ENCODE measurements around the gene KCNJ4. TPM values are rescaled to one million over a fixed set of nuclear protein-coding genes. Genes with fewer than 3 reads are reported as not detected.

Gene KCNJ4
- total RNA-seq, 1 experiment from 2014 or later, result not detected

DNA sequence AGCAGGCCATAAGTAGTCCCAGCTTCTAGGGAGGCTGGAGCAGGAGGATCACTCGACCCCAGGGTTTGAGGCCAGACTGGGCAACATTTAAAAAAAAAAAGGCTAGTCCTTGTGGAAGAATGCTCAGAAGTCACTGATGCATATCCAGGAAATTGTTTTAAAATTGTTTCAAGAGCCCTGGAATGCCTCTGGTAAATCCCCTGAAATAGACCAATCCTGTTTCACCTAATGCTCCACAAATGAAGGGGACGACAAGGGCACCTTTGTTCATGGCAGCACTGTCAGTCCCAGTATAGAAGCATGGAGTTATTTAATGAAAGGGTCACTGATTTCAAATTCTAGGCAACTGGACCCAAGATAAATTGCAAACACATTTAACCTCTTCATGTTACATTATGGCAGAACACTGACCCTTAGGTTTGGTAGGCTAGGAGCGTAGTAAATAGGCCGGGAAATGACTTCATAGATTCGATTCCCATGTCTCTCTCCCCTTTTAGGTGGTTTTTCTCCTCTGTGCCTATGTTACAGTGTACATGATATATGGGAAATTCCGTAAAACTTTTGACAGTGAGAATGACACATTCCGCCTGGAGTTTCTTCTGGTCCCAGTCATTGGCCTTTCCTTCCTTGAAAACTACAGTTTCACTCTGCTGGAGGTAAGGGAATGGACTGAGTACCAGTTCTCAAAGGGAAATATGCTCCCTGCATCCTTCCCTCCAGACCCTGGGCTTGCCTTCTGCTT, 24.3 kb upstream of the KCNJ4 start:
- no peaks in the 10 kb centered on the region for H4K20me1 ChIP-seq (ENCODE audit: low read length)
- intact Hi-C loops (cut with micrococcal nuclease), result no loop called here
- no peak overlapping the region for H3K9ac ChIP-seq (ENCODE audit: low read length)
- no peak for DNase-seq
- ChIA-PET POLR2A (ENCODE audit: unreplicated experiment) (interaction anchor here (0.7 kb wide), 1 partner anchor 12 kb away, joined by 3 read pairs; the partner anchor contains the start of gene KDELR3), CTCF (no interaction called here)
- ATAC-seq, result no peak
- H3K36me3 ChIP-seq (ENCODE audit: low read depth, low read length), result peaks cover 32% of the 10 kb centered on the region
- H3K79me2 ChIP-seq (ENCODE audit: low read length), result no peaks in the 10 kb centered on the region
- no peaks in the 10 kb centered on the region for H3K9me3 ChIP-seq (ENCODE audit: low read length)
- no TSS peak for BruUV-seq (replicated peaks)
- no peaks in the 10 kb centered on the region for H3K9me2 ChIP-seq (replicated peaks; ENCODE audit: low read length)
- no peaks in the 10 kb centered on the region for H3K4me1 ChIP-seq (ENCODE audit: insufficient read depth, low read length)
- TF ChIP-seq EZH2 (IDR thresholded peaks at IDR 0.05; ENCODE audit: low read length, unreplicated experiment) (no peak), EZH2phosphoT487 (IDR thresholded peaks at IDR 0.05; ENCODE audit: borderline replicate concordance, low read length) (no peak)
- TF ChIP-seq, protein P1, sequence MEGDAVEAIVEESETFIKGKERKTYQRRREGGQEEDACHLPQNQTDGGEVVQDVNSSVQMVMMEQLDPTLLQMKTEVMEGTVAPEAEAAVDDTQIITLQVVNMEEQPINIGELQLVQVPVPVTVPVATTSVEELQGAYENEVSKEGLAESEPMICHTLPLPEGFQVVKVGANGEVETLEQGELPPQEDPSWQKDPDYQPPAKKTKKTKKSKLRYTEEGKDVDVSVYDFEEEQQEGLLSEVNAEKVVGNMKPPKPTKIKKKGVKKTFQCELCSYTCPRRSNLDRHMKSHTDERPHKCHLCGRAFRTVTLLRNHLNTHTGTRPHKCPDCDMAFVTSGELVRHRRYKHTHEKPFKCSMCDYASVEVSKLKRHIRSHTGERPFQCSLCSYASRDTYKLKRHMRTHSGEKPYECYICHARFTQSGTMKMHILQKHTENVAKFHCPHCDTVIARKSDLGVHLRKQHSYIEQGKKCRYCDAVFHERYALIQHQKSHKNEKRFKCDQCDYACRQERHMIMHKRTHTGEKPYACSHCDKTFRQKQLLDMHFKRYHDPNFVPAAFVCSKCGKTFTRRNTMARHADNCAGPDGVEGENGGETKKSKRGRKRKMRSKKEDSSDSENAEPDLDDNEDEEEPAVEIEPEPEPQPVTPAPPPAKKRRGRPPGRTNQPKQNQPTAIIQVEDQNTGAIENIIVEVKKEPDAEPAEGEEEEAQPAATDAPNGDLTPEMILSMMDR (conservative IDR thresholded peaks at IDR 0.05; ENCODE audit: low read depth, low read length), result no peak
- no peak overlapping the region for H2AFZ ChIP-seq (ENCODE audit: low read length)
- H3K27ac ChIP-seq (ENCODE audit: low read length), result no peak overlapping the region
- H3F3A ChIP-seq (ENCODE audit: low read length, unreplicated experiment), result peaks cover 3% of the 10 kb centered on the region
- no peak overlapping the region for H3K4me2 ChIP-seq (ENCODE audit: low read length)
- no peak overlapping the region for H3K4me3 ChIP-seq (ENCODE audit: low read length)
- H3K27me3 ChIP-seq (ENCODE audit: low read length), result no peaks in the 10 kb centered on the region

- H3K9me3 ChIP-seq (ENCODE audit: low read length), result no peaks in the 10 kb centered on the region
- POLR2A ChIA-PET (ENCODE audit: unreplicated experiment), result no interaction called here
- CTCF ChIA-PET, result no interaction called here
- DNase-seq (no peak), ATAC-seq (no peak)
- peaks cover 17% of the 10 kb centered on the region; the same call in 1 of the 2 replicates for H3K36me3 ChIP-seq (ENCODE audit: low read depth, low read length)
- no peaks in the 10 kb centered on the region for H3K4me1 ChIP-seq (ENCODE audit: insufficient read depth, low read length)
- TF ChIP-seq EZH2phosphoT487 (IDR thresholded peaks at IDR 0.05; ENCODE audit: borderline replicate concordance, low read length), result no peak
- TF ChIP-seq EZH2 (IDR thresholded peaks at IDR 0.05; ENCODE audit: low read length, unreplicated experiment), result no peak
- TF ChIP-seq, protein P1 (conservative IDR thresholded peaks at IDR 0.05; ENCODE audit: low read depth, low read length), result no peak
- H3K9ac ChIP-seq (ENCODE audit: low read length), result no peak overlapping the region
- H3F3A ChIP-seq (ENCODE audit: low read length, unreplicated experiment), result no peaks in the 10 kb centered on the region
- no TSS peak for BruUV-seq (replicated peaks)
- H3K4me3 ChIP-seq (ENCODE audit: low read length), result no peak overlapping the region
- intact Hi-C loops (cut with micrococcal nuclease), result no loop called here
- H2AFZ ChIP-seq (ENCODE audit: low read length), result no peak overlapping the region
- H3K27me3 ChIP-seq (ENCODE audit: low read length), result no peaks in the 10 kb centered on the region
- H3K4me2 ChIP-seq (ENCODE audit: low read length), result no peak overlapping the region
- no peak overlapping the region for H3K27ac ChIP-seq (ENCODE audit: low read length)
- no peaks in the 10 kb centered on the region for H3K9me2 ChIP-seq (replicated peaks; ENCODE audit: low read length)
- no peaks in the 10 kb centered on the region for H3K79me2 ChIP-seq (ENCODE audit: low read length)
- H4K20me1 ChIP-seq (ENCODE audit: low read length), result no peaks in the 10 kb centered on the region
Observed at GRCh38 chr22:38477585-38477984, 22.6 kb upstream of the KCNJ4 start.

DNA sequence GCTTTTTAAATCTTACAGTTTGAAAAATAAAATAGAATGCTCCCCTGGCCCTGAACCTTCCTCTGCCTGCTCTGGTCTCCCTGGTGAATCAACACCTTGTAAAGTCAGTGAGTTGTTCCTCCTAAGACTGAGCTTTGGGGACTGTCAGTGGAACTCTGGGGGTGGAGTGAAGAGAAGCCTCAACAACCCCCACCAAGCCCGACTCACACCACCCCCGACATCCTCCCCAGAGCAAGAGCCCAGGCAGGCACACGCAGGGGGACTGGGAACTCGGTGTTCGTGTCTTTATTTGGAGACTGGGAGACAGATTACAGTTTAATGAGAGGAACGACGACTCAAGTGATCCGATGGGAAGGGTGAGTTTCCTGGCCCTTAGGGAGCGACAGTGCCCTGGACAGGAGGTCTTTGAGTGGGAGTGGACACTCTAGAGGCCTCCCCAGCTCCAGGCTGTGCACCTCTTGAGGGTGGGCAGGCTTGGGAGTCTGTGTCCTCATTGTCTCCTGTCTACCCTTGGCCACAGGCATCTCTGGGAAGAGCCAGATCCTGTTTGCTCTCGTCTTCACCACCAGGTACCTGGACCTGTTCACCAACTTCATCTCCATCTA, 19.1 kb upstream of the KCNJ4 start:
- no peaks in the 10 kb centered on the region for H4K20me1 ChIP-seq (ENCODE audit: low read length)
- H3K4me1 ChIP-seq (ENCODE audit: insufficient read depth, low read length), result no peaks in the 10 kb centered on the region
- H3K9ac ChIP-seq (ENCODE audit: low read length), result no peak overlapping the region
- H2AFZ ChIP-seq (ENCODE audit: low read length), result no peak overlapping the region
- ATAC-seq, result no peak
- H3K4me3 ChIP-seq (ENCODE audit: low read length), result no peak overlapping the region
- ChIA-PET CTCF (no interaction called here), POLR2A (ENCODE audit: unreplicated experiment) (no interaction called here)
- DNase-seq, result no peak
- H3K27ac ChIP-seq (ENCODE audit: low read length), result no peak overlapping the region
- TF ChIP-seq EZH2phosphoT487 (IDR thresholded peaks at IDR 0.05; ENCODE audit: borderline replicate concordance, low read length) (no peak), EZH2 (IDR thresholded peaks at IDR 0.05; ENCODE audit: low read length, unreplicated experiment) (no peak)
- TF ChIP-seq, protein P1 (conservative IDR thresholded peaks at IDR 0.05; ENCODE audit: low read depth, low read length), result no peak
- no peak overlapping the region for H3K4me2 ChIP-seq (ENCODE audit: low read length)
- H3K27me3 ChIP-seq (ENCODE audit: low read length), result no peaks in the 10 kb centered on the region
- H3K36me3 ChIP-seq (ENCODE audit: low read depth, low read length), result no peaks in the 10 kb centered on the region
- H3K9me3 ChIP-seq (ENCODE audit: low read length), result no peaks in the 10 kb centered on the region
- no peaks in the 10 kb centered on the region for H3K79me2 ChIP-seq (ENCODE audit: low read length)
- H3K9me2 ChIP-seq (replicated peaks; ENCODE audit: low read length), result no peaks in the 10 kb centered on the region
- no peaks in the 10 kb centered on the region for H3F3A ChIP-seq (ENCODE audit: low read length, unreplicated experiment)
- no TSS peak for BruUV-seq (replicated peaks)
- intact Hi-C loops (cut with micrococcal nuclease), result no loop called here
